Neural progenitor cell (in vitro differentiated cells): ENCODE measurements around the gene SLC39A6.

Experiments used
- CTCF ChIP-seq: fragments of 200-600 bp; sonication (generic); IDR thresholded peaks from 2 replicates; pipeline ENCODE4 v1.5.1; 2017; ENCODE audit warnings: antibody characterized with exemption, mild to moderate bottlenecking
- EZH2 ChIP-seq: fragments of 200-600 bp; sonication (generic); IDR thresholded peaks from 2 replicates; pipeline ENCODE4 v1.6.1; 2017; ENCODE audit warnings: antibody characterized with exemption, mild to moderate bottlenecking, moderate library complexity

- TF ChIP-seq CTCF (no peak), EZH2 (no peak)
Observed at GRCh38 chr18:36089001-36089400, 40.1 kb downstream of the SLC39A6 start.
